HCT116 (cell line): Measurements from ENCODE around the gene CCDC188. TPM values are rescaled to one million over a fixed set of nuclear protein-coding genes. Genes with fewer than 3 reads are reported as not detected.

Source experiments
- ATAC-seq: fragments of 200-7000 bp; cut with Tn5 transposase; 2 replicates; pipeline ENCODE4 v1.9.1; 2020; ENCODE audit warnings: mild to moderate bottlenecking, moderate library complexity
- BruUV-seq: library from RNA; stranded (reverse); fragments of 400-500 nt; replicated peaks from 2 replicates; lab custom pipeline; 2021; lab: Mats Ljungman, UMichigan
- CTCF ChIA-PET: fragments of 300-600 bp; sonication (Branson Sonifier 250); formaldehyde crosslinking; loops from one replicate; lab custom pipeline; 2021; ENCODE audit warnings: antibody characterized with exemption; lab: Charles Lee
- POLR2A ChIA-PET: fragments of 300-600, 350-600 bp; sonication (Branson Sonifier 250); formaldehyde crosslinking; loops from one replicate; lab custom pipeline; 2021; ENCODE audit warnings: antibody characterized with exemption; lab: Charles Lee
- RAD21 ChIA-PET, 2 experiments: fragments of 300-600 bp; sonication (Branson Sonifier 250); formaldehyde crosslinking; loops; one replicate each; lab custom pipeline; 2023; ENCODE audit warnings: low total read pairs in 2 of 2; ENCODE audit not compliant: uncharacterized antibody in 2 of 2, unreplicated experiment in 2 of 2, low non-redundant PET in 1 of 2; lab: Charles Lee
- DNase-seq: peaks from one replicate; pipeline ENCODE4 v3.0.0-alpha.2; 2010; ENCODE audit warnings: low read depth, low spot score
- H2AFZ ChIP-seq: fragments of 200-600 bp; shearing (Covaris generic), sonication (generic); 2 replicates; pipeline ENCODE4 v1.6.1; 2017; ENCODE audit warnings: low read depth, mixed run types, mixed read lengths, antibody characterized with exemption, low read length; ENCODE audit not compliant: poor library complexity, severe bottlenecking
- H3K27ac ChIP-seq: 2 replicates; pipeline ENCODE4 v1.5.1; 2012; ENCODE audit warnings: low read depth, low read length
- H3K27me3 ChIP-seq: fragments of 200-600 bp; sonication (generic); 2 replicates; pipeline ENCODE4 v1.6.1; 2016; ENCODE audit warnings: mixed run types, low read length, mixed read lengths; ENCODE audit not compliant: insufficient read depth
- H3K36me3 ChIP-seq, 2 experiments: fragments of 200-500 bp in 1 of 2; fragments of 200-600 bp in 1 of 2; sonication (Bioruptor generic) in 1 of 2; sonication (generic) in 1 of 2; 2 replicates each; pipeline versions ENCODE4 v1.5.1 to v1.6.1; 2014 to 2016; ENCODE audit warnings: low read length in 2 of 2, inconsistent platforms in 1 of 2, mixed read lengths in 1 of 2, mixed run types in 1 of 2; ENCODE audit not compliant: insufficient read depth in 2 of 2, control insufficient read depth in 1 of 2
- H3K4me1 ChIP-seq, 2 experiments: fragments of 200-600 bp in 1 of 2; sonication (generic) in 1 of 2; 2 replicates each; pipeline versions ENCODE4 v1.5.1 to v1.6.1; 2012 to 2017; ENCODE audit warnings: low read length in 2 of 2, inconsistent platforms in 1 of 2, mild to moderate bottlenecking in 1 of 2, mixed read lengths in 1 of 2, mixed run types in 1 of 2, moderate library complexity in 1 of 2; ENCODE audit not compliant: insufficient read depth in 2 of 2, control insufficient read depth in 1 of 2
- H3K4me2 ChIP-seq: fragments of 200-600 bp; sonication (generic); 2 replicates; pipeline ENCODE4 v1.6.1; 2017; ENCODE audit warnings: mixed run types, low read length, mixed read lengths
- H3K4me3 ChIP-seq, 2 experiments: fragments of 200-600 bp in 1 of 2; sonication (generic) in 1 of 2; replicated peaks in 1 of 2; 2 replicates each; pipeline ENCODE4 v1.5.1; 2011 to 2016; ENCODE audit warnings: low read length in 2 of 2, control low read depth in 1 of 2, low read depth in 1 of 2, mild to moderate bottlenecking in 1 of 2, mixed read lengths in 1 of 2, mixed run types in 1 of 2
- H3K79me2 ChIP-seq: fragments of 200-600 bp; sonication (generic); 2 replicates; pipeline ENCODE4 v1.6.1; 2017; ENCODE audit warnings: mild to moderate bottlenecking, mixed run types, low read length, moderate library complexity, mixed read lengths; ENCODE audit not compliant: insufficient read depth
- H3K9ac ChIP-seq: fragments of 200-600 bp; sonication (generic); 2 replicates; pipeline ENCODE4 v1.6.1; 2016; ENCODE audit warnings: low read length, mixed read lengths
- H3K9me2 ChIP-seq: fragments of 200-600 bp; sonication (generic), shearing (Covaris generic); 2 replicates; pipeline ENCODE4 v1.6.1; 2017; ENCODE audit warnings: mixed run types, mild to moderate bottlenecking, moderate library complexity; ENCODE audit not compliant: insufficient read depth
- H3K9me3 ChIP-seq, 2 experiments: fragments of 200-500 bp in 1 of 2; fragments of 200-600 bp in 1 of 2; sonication (Bioruptor generic) in 1 of 2; sonication (generic) in 1 of 2; 2 replicates each; pipeline ENCODE4 v1.6.1; 2014 to 2017; ENCODE audit warnings: low read length in 2 of 2, mixed read lengths in 2 of 2, inconsistent platforms in 1 of 2, low read depth in 1 of 2, mild to moderate bottlenecking in 1 of 2, mixed run types in 1 of 2, moderate library complexity in 1 of 2; ENCODE audit not compliant: control insufficient read depth in 1 of 2, insufficient read depth in 1 of 2
- H4K20me1 ChIP-seq: fragments of 200-600 bp; sonication (generic), shearing (Covaris generic); 2 replicates; pipeline ENCODE4 v1.6.1; 2017; ENCODE audit warnings: mixed run types, mild to moderate bottlenecking, moderate library complexity; ENCODE audit not compliant: insufficient read depth
- CEBPB ChIP-seq: IDR thresholded peaks from 2 replicates; pipeline ENCODE4 v1.6.1; 2012; ENCODE audit warnings: low read depth
- EGR1 ChIP-seq: IDR thresholded peaks from 2 replicates; pipeline ENCODE4 v1.6.1; 2012; ENCODE audit warnings: low read depth
- EZH2 ChIP-seq: fragments of 200-600 bp; sonication (generic); IDR thresholded peaks from 2 replicates; pipeline ENCODE4 v1.6.1; 2017; ENCODE audit warnings: antibody characterized with exemption, mixed run types
- EZH2phosphoT487 ChIP-seq: fragments of 200-600 bp; IDR thresholded peaks from 2 replicates; pipeline ENCODE4 v1.6.1; 2018; ENCODE audit warnings: antibody characterized with exemption, borderline replicate concordance
- MAX ChIP-seq: IDR thresholded peaks from 2 replicates; pipeline ENCODE4 v1.6.1; 2012
- POLR2AphosphoS5 ChIP-seq: IDR thresholded peaks from 2 replicates; pipeline ENCODE4 v1.6.1; 2011; ENCODE audit warnings: mild to moderate bottlenecking, low read depth, low read length, moderate library complexity
- RAD21 ChIP-seq: IDR thresholded peaks from 2 replicates; pipeline ENCODE4 v1.6.1; 2012; ENCODE audit warnings: low read depth, mild to moderate bottlenecking
- SIN3A ChIP-seq: IDR thresholded peaks from 2 replicates; pipeline ENCODE4 v1.6.1; 2012; ENCODE audit warnings: low read depth
- TCF7L2 ChIP-seq: IDR thresholded peaks from 2 replicates; pipeline ENCODE4 v1.7.0; 2011; ENCODE audit warnings: borderline replicate concordance, inconsistent platforms; ENCODE audit not compliant: insufficient read depth, insufficient read length; ENCODE audit errors: extremely low read depth
- ZBTB33 ChIP-seq: IDR thresholded peaks from 2 replicates; pipeline ENCODE4 v1.6.1; 2011; ENCODE audit warnings: mild to moderate bottlenecking, low read length, moderate library complexity; ENCODE audit not compliant: insufficient replicate concordance; ENCODE audit errors: extremely low read depth
- ZFX ChIP-seq: fragments of 450-650 bp; IDR thresholded peaks from 2 replicates; pipeline ENCODE4 v1.6.1; 2017
- intact Hi-C: fragments of 100-400 bp; cut with micrococcal nuclease; formaldehyde crosslinking; loops from 2 replicates; pipeline ENCODE4 v1.10.0; 2022
- total RNA-seq: library from RNA; stranded (reverse); gene quantifications from one replicate; pipeline ENCODE4 v1.2.1, GENCODE V29; 2021; ENCODE audit not compliant: unreplicated experiment

CCDC188 gene
- total RNA-seq, 1 experiment from 2014 or later = not detected

GRCh38 chr22:20127318-20127868, 23.5 kb downstream of the CCDC188 start:
- no peak for DNase-seq
- no peak for ATAC-seq
- peaks cover 8 to 16% of the 10 kb centered on the region in 2 experiments; a peak in 3 of 4 replicates for H3K4me1 ChIP-seq
- ChIA-PET POLR2A (no interaction called here), RAD21 (no interaction called here), CTCF (no interaction called here)
- H3K4me3 ChIP-seq = no peak overlapping the region
- H3K27ac ChIP-seq = 0 out of 2 replicates have a peak overlapping the region, but pooled peaks have one; percentile 22
- H3K9ac ChIP-seq = no peak overlapping the region
- peaks cover 23 to 35% of the 10 kb centered on the region in 2 experiments; a peak in 3 of 4 replicates for H3K36me3 ChIP-seq
- no TSS peak for BruUV-seq
- H3K79me2 ChIP-seq = peaks cover 30% of the 10 kb centered on the region
- H4K20me1 ChIP-seq = no peaks in the 10 kb centered on the region
- TF ChIP-seq TCF7L2 (no peak), EZH2phosphoT487 (no peak), ZFX (no peak), RAD21 (no peak), SIN3A (no peak), EZH2 (no peak), CEBPB (no peak), EGR1 (no peak), MAX (no peak), POLR2AphosphoS5 (no peak), ZBTB33 (no peak)
- H3K4me2 ChIP-seq = no peak overlapping the region
- H3K9me3 ChIP-seq = no peaks in the 10 kb centered on the region
- no peaks in the 10 kb centered on the region for H3K27me3 ChIP-seq
- H3K9me2 ChIP-seq = no peaks in the 10 kb centered on the region
- intact Hi-C loops = no loop called here
- H2AFZ ChIP-seq = no peak overlapping the region
